ENCODE data around the gene CARNS1. TPM values are rescaled to one million over a fixed set of nuclear protein-coding genes. Genes with fewer than 3 reads are reported as not detected.

Gene CARNS1
- polyA plus RNA-seq, 5 donors = 2.6 to 5.3 (median 4.5) TPM

DNA sequence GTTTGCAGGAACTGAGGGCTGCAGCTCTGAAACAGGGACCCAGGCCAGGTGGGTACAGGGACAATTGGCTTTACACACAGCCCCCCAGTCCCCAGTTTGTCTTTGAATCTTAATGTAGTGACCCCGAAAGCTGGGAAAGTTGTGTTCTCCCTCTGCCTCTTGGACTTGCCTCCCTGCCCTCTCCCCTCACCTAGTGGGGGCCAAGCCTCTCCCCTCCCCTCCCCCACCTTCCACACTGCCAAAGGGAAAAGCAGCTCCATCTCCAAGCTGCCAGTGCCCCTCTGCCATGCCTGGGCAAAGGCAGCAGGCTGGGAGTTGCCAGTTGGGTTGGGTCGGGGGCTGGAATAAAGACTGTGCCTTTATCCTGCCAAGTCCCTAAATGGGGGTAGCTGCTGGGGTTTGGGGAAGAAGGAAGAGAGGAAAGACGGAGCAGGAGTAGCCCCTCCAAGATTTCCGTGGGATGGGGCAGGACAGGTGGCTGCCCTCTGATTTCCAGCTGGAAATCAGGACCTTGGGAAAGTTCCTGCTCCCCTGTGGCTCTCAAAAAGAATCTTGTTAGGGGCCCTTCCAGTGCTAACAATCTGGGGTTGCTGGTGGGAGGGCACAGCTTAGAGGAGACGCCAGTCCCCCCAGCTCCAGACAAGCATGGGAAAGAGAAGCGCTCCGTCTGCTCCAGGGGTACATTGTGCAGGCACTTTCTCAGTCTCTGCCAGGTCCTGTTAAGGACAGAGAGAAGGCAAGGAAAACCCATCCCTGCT is 39.2 kb upstream of the CARNS1 start:
- DNase-seq = no peak

DNA sequence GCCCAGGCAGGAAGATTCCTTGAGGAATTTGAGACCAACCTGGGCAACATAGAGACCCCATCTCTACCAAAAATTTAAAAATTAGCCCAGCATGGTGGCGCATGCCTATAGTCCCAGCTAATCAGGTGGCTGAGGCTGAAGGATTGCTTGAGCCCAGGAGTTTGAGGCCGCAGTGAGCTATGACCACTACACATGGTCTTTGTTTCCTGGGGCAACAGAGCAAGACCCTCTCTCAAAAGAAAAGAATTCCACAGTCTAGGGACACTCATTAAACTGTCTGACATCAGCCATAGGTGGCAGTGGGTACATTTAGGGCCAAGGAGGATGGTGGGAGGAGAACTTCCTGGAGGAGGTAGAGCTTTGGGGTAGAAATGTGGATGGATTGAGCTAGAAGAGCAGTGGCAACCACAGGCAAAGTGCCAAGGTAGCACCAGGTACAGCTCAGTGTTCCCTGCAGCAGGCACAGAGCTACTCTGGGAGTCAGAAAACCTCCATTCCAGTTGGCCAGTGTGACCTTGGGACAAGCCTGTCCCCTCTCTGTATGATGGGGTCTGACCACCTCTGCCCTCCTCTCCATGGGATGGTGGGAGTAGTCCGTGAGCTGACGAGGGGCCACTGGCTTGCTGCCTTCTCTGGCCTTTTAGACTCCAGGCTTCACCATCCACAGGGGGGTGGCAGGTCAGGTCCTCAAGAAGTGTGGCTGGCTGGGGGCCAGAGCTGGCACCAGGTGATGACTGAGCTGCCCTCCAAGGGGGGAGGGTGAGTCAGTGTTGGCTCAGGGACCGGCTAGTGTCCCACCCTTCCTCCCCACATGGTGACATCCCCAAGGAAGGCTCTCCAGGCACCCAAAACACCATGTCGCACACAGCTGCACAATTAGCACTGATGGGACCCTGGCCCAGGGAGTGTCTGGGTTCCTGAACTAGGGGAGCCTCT is 38.3 kb upstream of the CARNS1 start:
- no peak for DNase-seq

DNA sequence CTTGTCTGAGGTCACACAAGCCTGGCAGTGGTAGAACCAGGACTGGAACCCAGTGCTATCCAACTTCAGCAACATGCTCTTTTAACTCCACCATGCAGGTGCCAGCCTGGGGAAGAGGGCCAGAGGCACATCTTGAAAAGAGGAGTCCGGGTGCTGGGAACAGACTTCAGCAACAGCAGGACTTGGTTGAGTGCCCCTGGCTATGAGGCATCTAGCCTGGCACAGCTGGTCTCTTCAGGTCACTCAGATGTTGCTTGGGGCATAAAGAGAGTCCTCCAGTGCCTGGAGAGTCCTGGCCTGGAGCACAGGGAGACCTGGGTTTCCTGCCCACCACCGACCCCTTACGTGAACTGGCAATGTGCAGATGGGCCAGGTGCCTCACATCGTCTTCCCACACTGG is 36.9 kb upstream of the CARNS1 start:
- DNase-seq = no peak

DNA sequence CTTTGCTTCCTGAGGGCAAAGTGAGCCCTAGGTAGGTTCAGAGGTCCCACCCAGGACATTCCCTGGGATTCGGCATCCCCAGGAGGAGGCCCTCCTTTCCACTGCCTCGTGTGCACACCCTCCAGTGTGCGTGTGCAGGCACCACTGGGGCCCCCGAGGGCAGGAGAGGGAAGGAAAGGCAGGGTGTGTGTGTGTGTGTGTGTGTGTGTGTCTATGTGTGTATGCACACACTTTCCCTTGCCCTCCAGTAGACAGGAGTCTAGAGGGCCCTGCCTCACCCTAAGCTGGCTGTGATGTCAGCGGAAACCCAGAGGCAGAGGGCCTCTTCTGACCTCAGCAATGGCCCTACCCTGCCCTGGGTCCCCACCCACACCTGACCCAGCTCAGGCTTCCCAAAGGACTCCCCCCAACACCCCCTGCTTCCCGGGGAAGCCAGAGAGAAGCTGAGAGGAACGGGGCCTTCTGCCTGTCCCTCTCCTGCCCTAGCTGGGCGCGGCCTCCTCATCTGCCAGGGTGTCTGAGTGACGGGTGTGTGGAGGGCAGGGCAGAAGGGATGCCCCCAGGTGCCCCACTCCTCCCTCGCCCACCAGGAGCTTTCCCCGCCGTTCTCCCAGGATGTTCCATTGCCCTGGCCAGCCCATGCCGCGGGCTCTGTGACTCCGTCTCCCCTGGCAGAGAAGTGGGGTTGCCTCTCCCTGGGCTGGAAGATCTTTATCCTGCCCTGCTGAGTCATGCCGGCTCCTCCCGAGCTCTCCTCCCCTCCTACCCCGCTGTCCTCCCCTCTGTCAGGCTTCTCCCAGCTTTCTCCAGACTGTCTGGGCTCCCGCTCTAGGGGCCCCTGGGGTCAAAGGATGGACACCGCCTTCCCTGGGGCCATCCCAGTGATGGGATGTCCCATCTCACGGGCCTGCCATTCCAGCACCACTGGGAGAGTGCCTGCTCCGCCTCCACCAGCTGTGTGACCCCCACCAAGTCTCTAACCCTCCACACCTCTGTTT is 36.1 kb upstream of the CARNS1 start:
- DNase-seq = no peak

DNA sequence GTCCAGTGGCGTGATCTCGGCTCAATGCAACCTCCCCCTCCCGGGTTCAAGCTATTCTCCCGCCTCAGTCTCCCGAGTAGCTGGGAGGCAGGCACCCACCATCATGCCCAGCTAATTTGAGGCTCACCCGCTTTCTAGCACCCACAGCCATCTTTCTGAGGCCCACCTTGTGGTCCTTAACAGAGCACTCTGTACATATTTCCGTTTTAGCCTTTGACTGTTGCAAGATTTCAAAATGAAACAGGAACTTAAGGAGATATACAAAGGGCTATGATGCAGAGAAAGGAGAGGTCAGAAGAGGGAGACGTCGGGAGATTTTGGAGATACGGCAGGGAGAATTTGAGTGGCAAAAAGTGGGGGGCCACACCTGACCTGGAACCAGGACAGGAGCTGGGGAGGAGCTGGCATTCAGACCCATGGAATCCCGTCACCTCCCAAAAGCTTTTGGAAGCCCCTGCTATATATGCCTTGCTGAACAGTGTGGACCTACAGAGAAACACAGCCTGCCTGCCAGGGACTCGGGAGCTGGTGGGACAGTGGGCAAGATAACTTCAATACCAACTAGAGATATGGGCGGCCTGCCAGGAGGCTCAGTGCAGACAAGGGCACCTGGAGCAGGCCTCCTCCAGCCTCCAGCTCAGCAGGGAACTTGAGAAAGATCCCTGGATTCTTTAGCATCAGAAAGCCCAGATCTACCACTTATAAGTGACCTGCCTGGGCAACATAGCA is 34.1 kb upstream of the CARNS1 start:
- DNase-seq = no peak

DNA sequence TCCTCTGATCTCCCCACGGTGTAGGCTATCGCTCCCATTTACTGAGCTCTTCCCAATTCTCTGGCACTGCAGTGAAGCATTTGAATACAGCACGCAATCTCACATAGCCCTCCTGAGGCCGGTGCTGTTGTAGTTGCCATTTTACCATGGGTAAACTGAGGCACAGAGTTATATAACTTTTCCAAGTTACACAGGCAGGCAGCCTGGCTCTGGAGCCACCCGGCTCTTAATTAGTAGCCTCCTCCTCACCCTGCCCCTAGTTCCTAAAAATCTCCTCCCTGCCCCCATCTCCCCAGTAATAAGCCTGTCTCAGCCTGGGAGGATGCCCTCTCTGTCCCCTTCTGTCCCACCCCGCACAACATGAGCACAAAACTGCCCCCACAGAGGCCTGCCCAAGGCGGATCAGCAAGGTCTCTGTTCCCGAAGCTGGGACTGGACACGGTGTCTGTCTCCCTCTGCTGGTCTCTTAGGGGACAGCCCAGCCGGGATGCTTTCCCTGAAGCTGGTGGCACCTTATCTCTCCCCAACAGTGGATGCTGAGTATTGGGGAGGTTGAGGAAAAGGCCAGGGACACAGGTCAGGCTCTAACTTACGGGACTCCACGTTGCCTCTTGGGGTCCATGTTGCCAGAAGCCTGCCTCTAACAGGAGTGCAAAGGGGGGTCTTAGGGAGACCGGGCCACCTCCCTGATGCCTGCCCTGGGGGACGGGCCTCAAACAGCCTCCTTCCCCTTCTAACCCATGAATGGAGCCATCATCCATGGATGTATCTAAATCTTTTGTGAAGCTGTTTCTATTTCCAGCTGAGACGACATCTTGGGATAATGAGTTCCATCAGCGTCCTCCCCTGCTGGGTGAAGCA is 33.0 kb upstream of the CARNS1 start:
- DNase-seq = peak in 1 of 2 donors; percentile 70

DNA sequence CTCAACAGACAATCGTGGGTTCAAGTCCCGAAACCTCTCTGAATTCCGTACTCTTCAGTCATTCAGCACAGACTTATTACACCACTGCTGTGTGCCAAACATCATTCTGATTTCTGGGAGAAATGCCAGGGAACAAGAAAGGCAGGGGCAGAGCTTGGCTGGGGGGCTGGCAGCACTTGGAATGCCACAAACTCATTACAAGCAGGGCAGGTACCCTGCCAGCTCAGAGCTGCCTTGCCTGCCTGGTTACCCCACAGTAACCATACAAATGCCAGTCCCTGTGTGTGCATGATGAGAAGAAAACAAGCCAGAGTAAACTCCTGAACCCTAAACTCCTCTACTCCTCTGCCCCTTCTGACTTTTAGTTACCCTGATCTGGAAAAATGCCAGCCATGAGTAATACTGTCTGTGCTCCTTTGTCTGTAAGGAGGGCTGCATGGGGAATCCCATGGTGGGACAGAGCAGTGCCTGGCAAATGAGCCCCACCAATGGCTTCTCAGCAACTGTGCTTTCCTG is 30.6 kb upstream of the CARNS1 start:
- DNase-seq = no peak

DNA sequence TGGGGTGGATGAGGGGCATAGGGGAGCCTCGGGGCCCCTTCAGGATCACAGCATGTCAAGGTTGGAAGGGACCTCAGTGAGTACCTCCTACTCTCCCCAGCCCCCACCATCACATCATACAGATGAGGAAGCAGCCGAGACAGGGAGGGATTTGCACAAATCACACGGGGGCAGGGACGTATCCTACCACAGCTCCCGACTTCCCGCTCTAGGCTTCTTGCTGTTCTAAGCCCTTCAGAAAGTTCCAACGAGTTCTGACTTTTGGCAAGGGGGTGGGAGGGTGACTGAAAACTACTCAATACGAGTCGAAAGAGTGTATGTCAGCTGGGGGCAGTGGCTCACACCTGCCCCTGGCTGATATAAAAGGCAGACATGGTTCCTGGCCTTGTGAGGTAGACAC is 28.4 kb upstream of the CARNS1 start:
- DNase-seq = no peak

DNA sequence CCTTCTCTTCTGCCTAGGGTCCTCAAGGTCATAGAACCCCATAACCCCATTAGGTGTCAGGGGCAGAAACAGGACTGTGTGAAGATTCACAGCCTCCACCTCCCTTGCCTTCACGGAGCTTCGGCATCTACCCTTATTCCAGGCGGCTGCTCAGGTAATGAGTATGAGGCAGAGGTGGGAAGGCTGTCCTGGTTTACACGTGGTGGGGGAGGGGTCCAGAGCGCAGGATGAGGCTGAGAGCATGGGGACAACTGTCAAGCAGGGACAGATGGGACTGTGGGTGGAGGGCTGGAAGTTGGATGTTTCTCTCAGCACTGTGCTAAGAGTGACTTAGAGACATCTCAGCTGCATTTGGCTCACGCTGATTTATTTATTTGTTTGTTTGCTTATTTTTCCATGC is 28.0 kb upstream of the CARNS1 start:
- no peak for DNase-seq

DNA sequence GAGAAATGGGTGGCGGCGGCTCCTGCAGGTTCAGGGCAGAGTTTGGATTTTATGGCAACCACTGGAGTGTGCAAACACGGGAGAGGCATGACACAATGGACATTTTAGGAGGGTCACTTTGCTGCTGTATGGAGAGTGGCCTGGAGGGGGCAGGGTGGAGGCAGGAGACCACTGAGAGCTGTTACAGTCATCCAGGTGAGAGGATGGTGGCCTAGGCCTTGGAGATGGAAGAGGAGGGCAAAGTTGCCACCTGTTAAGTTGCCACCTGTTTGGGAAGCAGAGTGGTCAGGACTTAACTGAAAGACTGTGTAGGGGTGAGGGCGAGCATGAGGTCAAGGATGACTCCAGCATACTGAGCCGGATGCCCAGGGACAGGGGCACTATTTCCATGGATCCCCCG is 26.0 kb upstream of the CARNS1 start:
- no peak for DNase-seq

DNA sequence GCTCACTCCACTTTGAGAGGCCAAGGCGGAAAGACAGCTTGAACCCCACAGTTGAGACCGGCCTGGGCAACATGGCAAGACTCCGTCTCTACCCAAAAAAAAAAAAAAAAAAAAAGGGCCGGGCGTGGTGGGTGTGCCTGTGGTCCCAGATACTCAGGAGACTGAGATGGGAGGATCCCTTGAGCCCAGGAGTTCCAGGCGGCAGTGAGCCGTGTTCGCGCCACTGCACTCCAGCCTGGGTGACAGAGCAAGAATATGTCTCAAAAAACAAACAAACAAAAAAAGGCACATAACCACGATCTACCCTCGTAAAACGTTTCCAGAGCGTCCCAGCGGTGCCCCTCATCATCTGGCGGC is 24.6 kb upstream of the CARNS1 start:
- no peak for DNase-seq

DNA sequence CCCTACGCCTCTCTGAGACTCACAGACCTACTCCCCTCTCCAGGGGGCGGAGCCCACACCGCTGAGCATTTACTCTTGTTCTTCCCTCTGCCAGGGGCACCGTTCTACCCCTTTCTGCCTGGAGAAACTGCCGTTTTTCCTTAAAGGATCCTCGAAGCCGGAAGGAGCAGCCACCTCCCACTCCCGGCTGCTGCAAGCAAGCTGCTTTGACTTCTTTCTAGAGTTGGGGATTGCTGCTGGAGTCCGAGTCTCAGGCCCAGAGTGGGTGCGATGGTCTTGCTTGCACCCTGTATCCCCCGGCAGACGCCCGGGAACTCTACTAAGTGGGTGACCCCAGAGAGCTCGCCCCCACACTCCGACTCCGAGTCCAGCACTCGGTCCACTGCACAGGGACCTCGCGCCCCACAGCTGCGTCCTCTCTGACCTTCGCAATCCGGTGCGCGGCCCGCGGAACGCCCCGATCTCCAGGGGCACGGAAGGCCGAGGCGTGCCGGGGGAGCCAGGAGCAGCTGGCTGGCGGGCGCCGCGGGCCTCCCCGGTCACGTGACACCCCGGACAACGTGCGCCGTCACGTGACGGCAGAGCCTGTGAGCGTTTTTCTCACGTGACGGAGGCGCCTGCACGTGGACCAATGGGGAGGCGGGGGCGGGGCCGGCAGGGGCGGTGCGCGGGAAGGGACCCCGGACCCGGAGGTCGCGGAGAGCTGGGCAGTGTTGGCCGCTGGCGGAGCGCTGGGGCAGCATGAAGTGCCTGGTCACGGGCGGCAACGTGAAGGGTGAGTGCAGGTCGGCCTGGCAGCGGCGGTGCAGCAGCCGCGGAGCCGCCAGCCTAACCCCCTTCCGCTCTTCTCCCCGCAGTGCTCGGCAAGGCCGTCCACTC is 23.9 kb upstream of the CARNS1 start, which contains the start of gene RAD9A:
Gene RAD9A, plus strand, starts transcription at position 683 of the 879 bp plus-strand sequence. Its CDS starts 59 bp downstream, at position 742.
- DNase-seq = peak; percentile 93 to 95

DNA sequence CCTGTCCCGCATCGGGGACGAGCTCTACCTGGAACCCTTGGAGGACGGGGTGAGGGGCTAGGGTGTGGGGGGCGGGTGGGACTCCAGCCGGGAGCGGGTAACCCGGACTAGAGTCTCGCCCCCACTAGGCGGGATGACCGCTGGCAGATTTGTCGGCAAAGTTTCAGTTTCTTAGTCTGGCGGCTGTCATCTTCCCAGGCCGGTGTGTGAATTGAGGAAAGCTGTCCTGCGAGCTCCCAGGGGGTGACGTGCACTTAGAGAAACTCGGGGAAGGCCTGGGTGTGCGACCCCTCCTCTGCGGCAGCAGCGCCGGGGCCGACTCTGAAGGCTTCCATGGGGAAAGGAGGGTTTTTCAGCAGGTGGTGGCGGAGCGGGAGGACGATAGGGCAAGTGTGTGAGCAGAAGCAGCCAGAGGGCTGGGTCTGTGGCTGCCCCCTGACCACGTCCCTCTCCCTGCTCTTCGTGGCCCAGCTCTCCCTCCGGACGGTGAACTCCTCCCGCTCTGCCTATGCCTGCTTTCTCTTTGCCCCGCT is 23.2 kb upstream of the CARNS1 start:
- DNase-seq = no peak

DNA sequence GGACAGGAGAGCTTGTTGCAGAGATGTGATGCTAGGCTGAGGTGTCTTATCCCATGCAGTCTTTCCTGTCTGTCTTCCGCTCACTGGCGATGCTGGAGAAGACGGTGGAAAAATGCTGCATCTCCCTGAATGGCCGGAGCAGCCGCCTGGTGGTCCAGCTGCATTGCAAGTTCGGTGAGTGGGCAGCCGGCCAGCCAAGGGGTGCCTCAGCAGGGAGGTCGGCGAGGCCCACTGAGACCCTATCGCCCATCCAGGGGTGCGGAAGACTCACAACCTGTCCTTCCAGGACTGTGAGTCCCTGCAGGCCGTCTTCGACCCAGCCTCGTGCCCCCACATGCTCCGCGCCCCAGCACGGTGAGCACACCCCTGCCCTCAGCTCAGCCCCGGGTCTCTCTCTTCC is 22.0 kb upstream of the CARNS1 start:
- no peak for DNase-seq

DNA sequence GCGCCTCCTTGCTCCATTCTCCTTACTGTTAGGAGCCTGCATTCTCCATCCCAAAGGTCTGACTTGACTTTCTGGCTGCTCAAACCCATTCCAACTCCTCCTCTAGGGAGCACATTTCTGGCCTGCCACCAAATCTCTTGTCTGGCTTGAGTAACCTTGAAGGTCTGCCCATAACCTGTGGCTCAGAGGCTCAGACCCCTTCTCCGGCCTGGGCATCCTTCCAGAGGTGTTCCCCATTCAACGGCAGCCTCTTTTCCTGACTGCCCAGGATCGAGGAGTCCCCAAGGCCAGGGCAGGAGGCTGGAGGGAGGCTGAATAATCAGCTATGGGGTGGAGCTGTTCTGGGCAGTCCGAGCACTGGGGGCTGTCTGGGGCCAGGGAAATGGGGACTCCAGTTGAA is 21.5 kb upstream of the CARNS1 start:
- DNase-seq = no peak

DNA sequence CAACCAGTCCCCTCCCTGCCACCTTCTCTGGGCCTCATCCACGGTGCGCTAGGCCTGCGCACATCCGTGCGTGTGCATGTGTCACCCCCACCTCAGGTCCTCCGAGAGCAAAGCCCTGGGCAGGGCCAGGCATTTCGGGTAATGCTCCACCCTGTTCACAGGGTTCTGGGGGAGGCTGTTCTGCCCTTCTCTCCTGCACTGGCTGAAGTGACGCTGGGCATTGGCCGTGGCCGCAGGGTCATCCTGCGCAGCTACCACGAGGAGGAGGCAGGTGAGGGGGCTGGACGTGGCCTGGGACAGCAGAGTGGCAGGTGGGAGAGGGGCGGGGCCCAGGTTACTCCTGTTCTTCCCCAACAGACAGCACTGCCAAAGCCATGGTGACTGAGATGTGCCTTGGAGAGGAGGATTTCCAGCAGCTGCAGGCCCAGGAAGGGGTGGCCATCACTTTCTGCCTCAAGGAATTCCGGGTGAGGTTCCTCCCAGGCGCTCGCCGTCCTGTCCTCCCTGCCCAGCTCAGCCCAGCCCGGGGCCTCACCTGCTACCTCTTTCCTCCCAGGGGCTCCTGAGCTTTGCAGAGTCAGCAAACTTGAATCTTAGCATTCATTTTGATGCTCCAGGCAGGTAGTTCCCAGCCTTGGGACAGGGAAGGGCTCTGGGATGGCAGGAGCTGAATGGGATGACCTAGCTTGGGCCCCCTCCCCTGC is 19.8 kb upstream of the CARNS1 start:
- no peak for DNase-seq

DNA sequence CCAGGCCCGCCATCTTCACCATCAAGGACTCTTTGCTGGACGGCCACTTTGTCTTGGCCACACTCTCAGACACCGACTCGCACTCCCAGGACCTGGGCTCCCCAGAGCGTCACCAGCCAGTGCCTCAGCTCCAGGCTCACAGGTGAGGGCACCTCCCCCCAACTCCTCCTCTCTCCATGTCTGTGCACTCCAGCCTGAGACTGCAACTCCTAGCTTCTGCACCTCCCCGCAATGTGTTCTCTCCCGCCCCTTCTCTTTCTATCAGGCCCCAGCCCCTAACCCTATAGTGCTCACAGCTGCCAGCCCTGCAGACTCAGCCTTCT is 19.3 kb upstream of the CARNS1 start:
- DNase-seq = no peak
